Heart left ventricle (tissue), 16 donors: ENCODE results near the gene ROBO1. TPM values are rescaled to one million over a fixed set of nuclear protein-coding genes. Genes with fewer than 3 reads are reported as not detected.

Source experiments
- ATAC-seq, 4 donors: fragments of 200-7000 bp; cut with Tn5 transposase; one replicate each; pipeline ENCODE4 v1.9.1; 2020 to 2022; ENCODE audit warnings: moderate library complexity in 4 of 4, mild to moderate bottlenecking in 3 of 4, moderate number of reproducible peaks in 1 of 4
- DNase-seq, 5 donors: peaks; one replicate each; pipeline ENCODE4 v3.0.0-alpha.2; 2020
- H3K27ac ChIP-seq, 12 donors: fragments of 200-600 bp; sonication (generic) in 4 of 12; one replicate each; pipeline versions ENCODE4 v1.5.0 to v1.8.0; 2016 to 2022; ENCODE audit warnings: mild to moderate bottlenecking in 2 of 12
- H3K27me3 ChIP-seq, 9 donors: fragments of 200-600 bp; sonication (generic) in 2 of 9; one replicate each; pipeline versions ENCODE4 v1.5.1 to v1.8.0; 2016 to 2022; ENCODE audit warnings: mild to moderate bottlenecking in 3 of 9
- H3K36me3 ChIP-seq, 9 donors: fragments of 200-600 bp; sonication (generic) in 2 of 9; one replicate each; pipeline versions ENCODE4 v1.5.0 to v1.8.0; 2018 to 2022; ENCODE audit warnings: mild to moderate bottlenecking in 2 of 9
- H3K4me1 ChIP-seq, 12 donors: fragments of 200-600 bp; sonication (generic) in 4 of 12; one replicate each; pipeline versions ENCODE4 v1.5.0 to v1.8.0; 2016 to 2022; ENCODE audit warnings: mild to moderate bottlenecking in 3 of 12
- H3K4me3 ChIP-seq, 12 donors: fragments of 200-600 bp; sonication (generic) in 4 of 12; one replicate each; pipeline versions ENCODE4 v1.5.0 to v1.8.0; 2017 to 2022; ENCODE audit warnings: mild to moderate bottlenecking in 9 of 12, moderate library complexity in 4 of 12
- H3K9me3 ChIP-seq, 12 donors: fragments of 200-600 bp; sonication (generic) in 4 of 12; one replicate each; pipeline versions ENCODE4 v1.5.0 to v1.8.0; 2016 to 2022; ENCODE audit warnings: mild to moderate bottlenecking in 1 of 12
- POLR2A ChIP-seq, 2 donors: fragments of 450-650 bp; IDR thresholded peaks; one replicate each; pipeline ENCODE4 v1.6.1; 2017; ENCODE audit warnings: antibody characterized with exemption in 2 of 2, mild to moderate bottlenecking in 2 of 2, moderate library complexity in 2 of 2
- WGBS, 4 donors: extraction: QIAGEN DNeasy Blood & Tissue Kit in 2 of 4; methylation state at CpG; one replicate each; pipeline versions ENCODE4 v1.1.5 to v1.1.7; 2013 to 2018; 5-methylcytosine and 5-hydroxymethylcytosine counted together
- intact Hi-C, 10 donors: fragments of 100-400 bp; cut with DNase I; formaldehyde crosslinking; loops; one replicate each; pipeline versions ENCODE4 v1.11.1 to v1.14.2; 2022
- polyA plus RNA-seq, 2 donors: library from polyadenylated mRNA; stranded (reverse); fragments of 200-250 nt; gene quantifications; one replicate each; pipeline ENCODE4 v1.2.3, GENCODE V29; 2013
- total RNA-seq, 9 donors: library from RNA; depleted of rRNA in 2 of 9; stranded (reverse); fragments of >200 nt in 2 of 9; fragmentation: NEBNext Ultra II Directional in 3 of 9; extraction: Animal tissue kit (Norgen Biotek cat#: 25700) in 3 of 9; gene quantifications; one replicate each; pipeline versions ENCODE4 v1.1.0 to v1.2.4, GENCODE V29; 2016 to 2023
- TF ChIP-seq, protein P1 (sequence below), 12 donors: fragments of 200-600 bp; sonication (generic) in 4 of 12; IDR thresholded peaks; one replicate each; pipeline versions ENCODE4 v1.5.0 to v1.8.0; 2018 to 2022; ENCODE audit warnings: antibody characterized with exemption in 12 of 12, mild to moderate bottlenecking in 5 of 12
- donor health status: ischemic (EF 13 %, LVEDD 7.1; RV severe dilation, severe dysfunction).
- donor health status: healthy with polysubstance abuse.
- donor health status: DM: no; HTN: yes; CAD: no.
- donor health status: DM: no; HTN: no; CAD: no.
- donor health status: ischemic (EF 25% LVEDD 6.9; RV normal size, moderate dysfunction).
- donor health status: ischemic (EF 25% LVEDD 5.7; RV mildly dilated, moderate dysfunction).
- donor health status: healthy.
- donor health status: DM: yes; HTN: yes; CAD: no.
- donor health status: ischemic (EF 35%, LVEDD 5.7; RV mildly dilated, moderate dysfunction).
- donor health status: nonischemic (EF 11% LVEDD 7.7; RV severe dilation, severe dysfunction).
- donor health status: DM: yes; HTN: yes; CAD: no.
- donor health status: PGD.
- donor health status: ischemic (EF 29% LVEDD 5.4; RV normal size, mild dysfunction).
- donor health status: nonischemic (EF 23%, LVEDD 6.1; RV moderate dilation, normal function).

The ROBO1 gene
- total and polyA plus RNA-seq, 11 donors, result 1.4 to 14.8 (median 5.7) TPM

DNA sequence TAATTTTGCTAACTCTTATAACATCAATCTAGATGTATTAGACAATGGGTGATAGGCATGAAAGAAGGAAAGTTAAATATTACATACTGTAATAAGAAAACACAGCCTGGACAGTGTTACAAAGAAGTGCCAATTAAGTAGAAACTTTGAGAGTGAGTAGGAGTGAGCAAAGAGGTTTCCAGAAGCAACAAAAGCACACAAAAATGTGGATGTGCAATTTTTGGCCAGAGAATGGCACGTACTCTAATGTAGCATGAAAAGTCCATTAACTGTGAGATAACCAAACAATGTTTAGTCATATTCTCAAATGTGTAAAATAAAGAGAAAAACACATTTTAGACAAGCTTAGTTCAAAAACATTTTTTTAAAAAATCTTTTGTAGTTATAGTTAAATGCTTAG lies 567.3 kb downstream of the ROBO1 start:
- DNase-seq (no peak), ATAC-seq (no peak)
- Histone ChIP-seq H3K27ac (no peak overlapping the region), H3K4me3 (no peak overlapping the region), H3K36me3 (no peaks in the 10 kb centered on the region), H3K27me3 (no peaks in the 10 kb centered on the region), H3K9me3 (peaks cover 0 to 7% (median 0%) of the 10 kb centered on the region in 12 donors), H3K4me1 (no peaks in the 10 kb centered on the region)
- 59 to 78% (median 72%) methylated on average over 1 of the region's 1 CpG for WGBS, 4 donors
- TF ChIP-seq, protein P1, sequence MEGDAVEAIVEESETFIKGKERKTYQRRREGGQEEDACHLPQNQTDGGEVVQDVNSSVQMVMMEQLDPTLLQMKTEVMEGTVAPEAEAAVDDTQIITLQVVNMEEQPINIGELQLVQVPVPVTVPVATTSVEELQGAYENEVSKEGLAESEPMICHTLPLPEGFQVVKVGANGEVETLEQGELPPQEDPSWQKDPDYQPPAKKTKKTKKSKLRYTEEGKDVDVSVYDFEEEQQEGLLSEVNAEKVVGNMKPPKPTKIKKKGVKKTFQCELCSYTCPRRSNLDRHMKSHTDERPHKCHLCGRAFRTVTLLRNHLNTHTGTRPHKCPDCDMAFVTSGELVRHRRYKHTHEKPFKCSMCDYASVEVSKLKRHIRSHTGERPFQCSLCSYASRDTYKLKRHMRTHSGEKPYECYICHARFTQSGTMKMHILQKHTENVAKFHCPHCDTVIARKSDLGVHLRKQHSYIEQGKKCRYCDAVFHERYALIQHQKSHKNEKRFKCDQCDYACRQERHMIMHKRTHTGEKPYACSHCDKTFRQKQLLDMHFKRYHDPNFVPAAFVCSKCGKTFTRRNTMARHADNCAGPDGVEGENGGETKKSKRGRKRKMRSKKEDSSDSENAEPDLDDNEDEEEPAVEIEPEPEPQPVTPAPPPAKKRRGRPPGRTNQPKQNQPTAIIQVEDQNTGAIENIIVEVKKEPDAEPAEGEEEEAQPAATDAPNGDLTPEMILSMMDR (IDR thresholded peaks at IDR 0.05), result no peak
- no peak for TF ChIP-seq POLR2A (IDR thresholded peaks at IDR 0.05)
- intact Hi-C loops, result no loop called here

GRCh38 chr3:79199966-79200365 lies 567.8 kb downstream of the ROBO1 start:
- intact Hi-C loops, result no loop called here
- Histone ChIP-seq H3K4me1 (no peaks in the 10 kb centered on the region), H3K4me3 (no peak overlapping the region), H3K27ac (no peak overlapping the region), H3K36me3 (no peaks in the 10 kb centered on the region), H3K9me3 (peaks cover 0 to 7% (median 0%) of the 10 kb centered on the region in 12 donors), H3K27me3 (no peaks in the 10 kb centered on the region)
- ATAC-seq (no peak), DNase-seq (no peak)
- 78 to 87% (median 80%) methylated on average over 1 of the region's 1 CpG for WGBS, 4 donors
- TF ChIP-seq, protein P1 (IDR thresholded peaks at IDR 0.05), result no peak
- TF ChIP-seq POLR2A (IDR thresholded peaks at IDR 0.05), result no peak

DNA sequence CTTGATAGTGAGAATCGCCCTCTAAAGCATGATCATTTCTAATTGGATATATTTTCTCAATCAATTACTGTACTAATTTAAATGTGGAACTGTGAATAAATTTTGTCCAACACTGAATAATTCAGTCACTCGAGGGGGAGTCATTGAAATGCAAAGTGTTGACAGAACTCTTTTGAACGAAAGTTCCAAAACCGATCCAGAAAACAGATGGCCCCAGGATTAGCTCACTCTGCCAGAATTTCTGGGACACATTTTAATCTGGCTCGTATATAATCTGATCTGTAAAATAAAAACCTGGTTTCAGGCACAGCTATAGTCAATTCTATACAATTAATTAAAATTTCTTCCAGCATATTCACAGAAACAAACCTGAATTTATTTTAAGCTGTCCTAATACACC lies 580.4 kb downstream of the ROBO1 start:
- no peaks in the 10 kb centered on the region for H3K36me3 ChIP-seq
- 50 to 60% (median 55%) methylated on average over 5 of the region's 5 CpGs for WGBS, 4 donors
- intact Hi-C loops, result no loop called here
- no peaks in the 10 kb centered on the region for H3K27me3 ChIP-seq
- H3K9me3 ChIP-seq, result no peaks in the 10 kb centered on the region
- ATAC-seq (no peak), DNase-seq (no peak)
- H3K4me1 ChIP-seq, result no peaks in the 10 kb centered on the region
- TF ChIP-seq, protein P1 (IDR thresholded peaks at IDR 0.05), result no peak
- no peak for TF ChIP-seq POLR2A (IDR thresholded peaks at IDR 0.05)
- no peak overlapping the region for H3K4me3 ChIP-seq
- H3K27ac ChIP-seq, result no peak overlapping the region

DNA sequence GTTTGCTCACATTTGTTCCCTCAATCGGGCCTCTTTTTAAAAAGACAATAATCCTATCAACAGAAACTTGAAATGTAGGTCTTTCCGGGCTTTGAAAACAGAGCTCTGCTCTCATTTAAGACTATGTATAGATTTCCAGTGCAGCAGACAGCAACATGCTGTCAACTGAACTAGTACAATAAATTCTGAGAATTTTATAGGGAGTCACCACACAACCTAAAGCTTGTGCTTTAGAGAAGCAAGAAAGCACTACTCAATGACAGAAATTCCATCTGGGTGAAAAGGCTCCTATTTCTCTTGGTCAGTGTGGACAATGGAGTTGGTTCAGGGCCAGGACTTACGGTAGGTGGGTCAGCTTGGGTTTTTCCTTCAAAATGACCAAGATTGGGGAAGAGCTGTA lies 583.5 kb downstream of the ROBO1 start:
- Histone ChIP-seq H3K27me3 (no peaks in the 10 kb centered on the region), H3K27ac (no peak overlapping the region), H3K4me1 (no peaks in the 10 kb centered on the region), H3K4me3 (no peak overlapping the region), H3K9me3 (no peaks in the 10 kb centered on the region), H3K36me3 (no peaks in the 10 kb centered on the region)
- ATAC-seq (no peak), DNase-seq (no peak)
- 52 to 58% (median 53%) methylated on average over 3 of the region's 3 CpGs for WGBS, 4 donors
- TF ChIP-seq POLR2A (IDR thresholded peaks at IDR 0.05), result no peak
- TF ChIP-seq, protein P1 (IDR thresholded peaks at IDR 0.05), result no peak
- intact Hi-C loops, result no loop called here
